ENCODE data around the gene EFHC1. TPM values are rescaled to one million over a fixed set of nuclear protein-coding genes. Genes with fewer than 3 reads are reported as not detected.

The EFHC1 gene
- total and polyA plus RNA-seq, 7 donors = 1.8 to 38.5 (median 15.9) TPM

DNA sequence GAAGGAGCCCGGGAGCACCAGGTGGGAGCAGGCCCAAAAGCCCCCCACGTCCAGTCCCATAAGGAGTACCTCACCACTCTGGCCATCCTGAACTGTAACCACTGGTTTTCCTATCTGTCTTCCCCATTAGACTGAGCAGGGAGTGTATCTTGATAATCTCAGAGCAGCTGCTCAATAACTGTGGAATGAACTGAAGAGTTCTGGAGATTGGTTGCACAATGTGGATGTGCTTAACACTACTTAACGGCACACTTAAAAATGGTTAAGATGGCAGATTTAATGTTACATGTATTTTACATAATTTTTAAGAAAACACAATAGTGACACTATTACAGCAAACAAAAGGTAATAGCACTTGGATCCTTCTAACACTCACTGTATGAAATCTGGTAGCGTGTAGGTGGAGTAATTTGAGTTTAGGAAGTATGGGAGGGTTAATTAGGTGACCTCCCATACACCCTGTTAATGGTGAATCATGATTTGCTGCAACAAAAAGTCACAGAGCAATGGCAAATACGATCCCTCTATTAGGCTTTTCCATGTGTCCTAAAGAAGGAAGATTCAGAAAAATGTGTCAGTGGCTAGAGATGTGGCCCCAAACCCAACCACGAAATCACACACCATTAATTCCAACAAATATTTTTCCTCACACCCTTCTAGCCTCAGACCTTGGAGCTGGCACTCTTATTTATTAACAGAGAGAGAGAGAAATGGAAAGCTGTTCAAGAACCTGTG is 138.3 kb downstream of the EFHC1 start:
- intact Hi-C loops (cut with DNase I) = no loop called here
- no peak for DNase-seq
- TF ChIP-seq EP300 (IDR thresholded peaks at IDR 0.05) = no peak
- no peak for TF ChIP-seq CTCF (IDR thresholded peaks at IDR 0.05)
- TF ChIP-seq POLR2AphosphoS5 (IDR thresholded peaks at IDR 0.05) = peak in 1 of 4 donors; percentile 30
- no peak for TF ChIP-seq POLR2A (IDR thresholded peaks at IDR 0.05)
- WGBS, 2 donors = 86% methylated on average over 6 of the region's 6 CpGs
- H3K27me3 ChIP-seq = no peaks in the 10 kb centered on the region
- H3K4me1 ChIP-seq = peaks cover 0 to 64% (median 54%) of the 10 kb centered on the region in 4 donors
- H3K27ac ChIP-seq = peak overlapping the region; percentile 58 to 76 (median 69)
- H3K4me3 ChIP-seq = no peak overlapping the region
- no peaks in the 10 kb centered on the region for H3K9me3 ChIP-seq
- H3K36me3 ChIP-seq = no peaks in the 10 kb centered on the region

- TF ChIP-seq POLR2A (IDR thresholded peaks at IDR 0.05) (no peak), EP300 (IDR thresholded peaks at IDR 0.05) (no peak), POLR2AphosphoS5 (IDR thresholded peaks at IDR 0.05) (no peak), CTCF (IDR thresholded peaks at IDR 0.05) (no peak)
- Histone ChIP-seq H3K4me1 (peaks cover 0 to 67% (median 61%) of the 10 kb centered on the region in 4 donors), H3K27me3 (no peaks in the 10 kb centered on the region), H3K9me3 (no peaks in the 10 kb centered on the region), H3K27ac (peak overlapping the region in 1 of 4 donors; percentile 30), H3K36me3 (no peaks in the 10 kb centered on the region), H3K4me3 (no peak overlapping the region)
- intact Hi-C loops (cut with DNase I) = no loop called here
- 35 to 69% methylated on average over 5 of the region's 5 CpGs for WGBS, 2 donors
- DNase-seq = no peak
These were observed 140.3 kb downstream of the EFHC1 start for GRCh38 chr6:52560462-52560861.

DNA sequence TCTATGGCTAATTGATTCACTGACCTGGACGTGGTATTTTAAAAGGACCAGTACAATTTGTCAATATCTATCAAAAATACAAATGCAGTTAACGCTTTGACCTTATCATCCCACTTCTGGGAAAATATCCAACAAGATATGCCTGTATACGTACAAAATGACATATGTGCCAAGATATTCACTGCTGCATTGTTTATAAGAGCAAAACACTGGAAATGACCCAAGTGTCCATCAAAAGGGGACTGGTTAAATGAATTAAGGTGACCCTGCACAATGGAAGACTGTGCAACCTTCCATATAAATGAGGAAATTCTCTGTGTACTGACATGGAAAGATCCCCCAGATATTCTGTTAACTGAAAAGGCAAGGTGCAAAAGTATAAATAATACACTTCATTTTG is 142.8 kb downstream of the EFHC1 start:
- H3K27me3 ChIP-seq = no peaks in the 10 kb centered on the region
- 29 to 67% methylated on average over 3 of the region's 3 CpGs for WGBS, 2 donors
- H3K27ac ChIP-seq = no peak overlapping the region
- intact Hi-C loops (cut with DNase I) = no loop called here
- H3K9me3 ChIP-seq = no peaks in the 10 kb centered on the region
- no peaks in the 10 kb centered on the region for H3K36me3 ChIP-seq
- H3K4me3 ChIP-seq = no peak overlapping the region
- TF ChIP-seq CTCF (IDR thresholded peaks at IDR 0.05) = no peak
- TF ChIP-seq POLR2AphosphoS5 (IDR thresholded peaks at IDR 0.05) = no peak
- TF ChIP-seq EP300 (IDR thresholded peaks at IDR 0.05) = no peak
- no peak for TF ChIP-seq POLR2A (IDR thresholded peaks at IDR 0.05)
- no peak for DNase-seq
- peaks cover 0 to 66% (median 57%) of the 10 kb centered on the region in 4 donors for H3K4me1 ChIP-seq

GRCh38 chr6:52564856-52565255 is 144.7 kb downstream of the EFHC1 start:
- intact Hi-C loops (cut with DNase I) = no loop called here
- peaks cover 0 to 75% (median 60%) of the 10 kb centered on the region in 4 donors for H3K4me1 ChIP-seq

More at GRCh38 chr6:52564856-52565255, 144.7 kb downstream of the EFHC1 start:
- Histone ChIP-seq H3K27me3 (no peaks in the 10 kb centered on the region), H3K4me3 (no peak overlapping the region), H3K9me3 (no peaks in the 10 kb centered on the region), H3K36me3 (no peaks in the 10 kb centered on the region), H3K27ac (no peak overlapping the region)
- TF ChIP-seq CTCF (IDR thresholded peaks at IDR 0.05) (no peak), EP300 (IDR thresholded peaks at IDR 0.05) (no peak), POLR2AphosphoS5 (IDR thresholded peaks at IDR 0.05) (no peak), POLR2A (IDR thresholded peaks at IDR 0.05) (no peak)
- 68 to 87% methylated on average over 3 of the region's 3 CpGs for WGBS, 2 donors
- DNase-seq = no peak
